ENCODE measurements around the gene CCDC50. TPM values are rescaled to one million over a fixed set of nuclear protein-coding genes. Genes with fewer than 3 reads are reported as not detected.

The CCDC50 gene
- total and polyA plus RNA-seq, 10 of the 15 experiments (the other 5 are each of a cell fraction or from before 2014, with no cell fraction given): 46.7 to 150 (median 125) TPM

DNA sequence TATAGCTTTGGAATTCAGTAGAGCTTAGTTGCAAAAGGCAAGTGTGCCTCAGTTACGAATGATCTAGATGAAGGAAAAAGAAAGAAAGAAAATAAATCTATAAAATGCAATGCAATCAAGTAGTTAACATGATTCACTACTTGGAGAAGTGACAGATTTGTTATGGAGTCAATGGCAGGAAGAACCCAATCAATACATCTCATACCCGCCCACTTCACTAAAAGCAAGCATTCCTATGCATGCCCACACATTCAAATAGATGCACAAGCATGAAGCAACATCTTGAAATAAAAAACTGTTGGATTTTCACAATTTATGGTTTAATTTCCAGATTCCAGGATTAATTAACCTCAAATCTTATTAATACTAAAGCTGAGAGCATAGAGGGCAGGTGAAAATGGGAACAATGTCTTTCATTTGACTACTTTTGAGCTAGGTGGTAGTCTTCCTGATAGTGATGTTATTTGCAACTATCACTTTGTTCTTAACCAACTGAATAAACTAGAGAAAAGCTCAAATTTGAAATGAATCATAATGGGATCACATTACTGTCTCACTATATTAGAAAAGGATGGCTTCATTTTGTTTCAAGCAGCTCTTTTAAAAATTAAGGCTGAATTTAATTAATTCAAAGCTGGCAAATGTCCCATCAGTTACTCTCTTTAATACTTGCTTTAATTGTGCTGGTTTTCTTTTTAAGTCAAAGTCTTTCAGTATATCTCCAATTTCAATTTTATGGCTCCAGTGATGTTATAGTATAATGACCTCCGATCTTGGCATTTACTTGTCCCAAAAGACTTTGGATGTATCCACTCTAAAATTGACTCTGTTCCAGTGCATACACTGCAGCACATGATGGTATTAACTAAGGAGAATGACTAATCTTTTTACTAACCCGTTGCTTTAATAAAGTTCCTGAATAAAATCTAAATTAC lies 46.7 kb upstream of the CCDC50 start:
- Histone ChIP-seq H3K9ac (ENCODE audit: control insufficient read depth, insufficient read depth, low read length) (no peak overlapping the region), H3K36me3 (ENCODE audit: control insufficient read depth in 2 of 2, insufficient read depth in 2 of 2, low read length in 1 of 2) (no peaks in the 10 kb centered on the region), H3K9me3 (replicated peaks; ENCODE audit: control insufficient read depth, insufficient read depth, low read length) (no peaks in the 10 kb centered on the region; the same call in 2 of the 3 replicates), H2AFZ (ENCODE audit: control insufficient read depth, low read depth, low read length) (no peak overlapping the region; the same call in 1 of the 2 replicates), H3K79me2 (ENCODE audit: control insufficient read depth, insufficient read depth, low read length) (no peaks in the 10 kb centered on the region), H4K20me1 (ENCODE audit: control insufficient read depth, insufficient read depth) (no peaks in the 10 kb centered on the region), H3K4me1 (ENCODE audit: control insufficient read depth, insufficient read depth, low read length) (peaks cover 4% of the 10 kb centered on the region; the same call in 1 of the 2 replicates), H3K4me2 (ENCODE audit: control insufficient read depth, insufficient read depth) (no peak overlapping the region), H3K27ac (ENCODE audit: control insufficient read depth, insufficient read depth) (no peak overlapping the region), H3K4me3 (no peak overlapping the region), H3K27me3 (replicated peaks in 1 of 2; ENCODE audit: control insufficient read depth in 2 of 2, insufficient read depth in 2 of 2, low read length in 1 of 2) (no peaks in the 10 kb centered on the region)
- CTCF ChIA-PET: interaction anchor here (1.0 to 4.1 kb wide), 6 partner anchors 8 to 35 kb away, joined by 3 to 29 read pairs (median 5); no protein-coding TSS in a partner anchor
- in situ Hi-C loops (cut with MboI) (no loop called here), intact Hi-C loops (cut with micrococcal nuclease; ENCODE audit: unreplicated experiment) (no loop called here)
- TF ChIP-seq JUNB (IDR thresholded peaks at IDR 0.05) (peak; percentile 68), MEF2B (IDR thresholded peaks at IDR 0.05; ENCODE audit: partially characterized antibody, poor library complexity, severe bottlenecking) (no peak), TCF7 (IDR thresholded peaks at IDR 0.05; ENCODE audit: borderline replicate concordance) (peak; percentile 30; the same call in 1 of the 2 replicates)
- RAD21 ChIA-PET (ENCODE audit: unreplicated experiment): interaction anchor here (0.9 to 3.1 kb wide), 8 partner anchors 10 to 73 kb away, joined by 3 to 11 read pairs (median 6); no protein-coding TSS in a partner anchor
- FAIRE-seq (no peak), DNase-seq (ENCODE audit: low read depth, low spot score) (no peak), ATAC-seq (peak; percentile 43)
- BruUV-seq (replicated peaks): no TSS peak
- POLR2A ChIA-PET: interaction anchor here (1.0 to 4.4 kb wide), 2 partner anchors 11 to 26 kb away, joined by 4 to 21 read pairs; no protein-coding TSS in a partner anchor
- SMC1A ChIA-PET (ENCODE audit: uncharacterized antibody, unreplicated experiment): interaction anchor here (0.7 to 12.4 kb wide), 15 partner anchors 9 to 73 kb away, joined by 3 to 375 read pairs (median 4); partner anchors contain the start of gene UTS2B
- 71% methylated on average over 4 of the region's 4 CpGs for whole genome bisulfite sequencing (ENCODE audit: insufficient coverage, insufficient replicate concordance, low lambda C conversion rate, missing lambda C conversion rate)

DNA sequence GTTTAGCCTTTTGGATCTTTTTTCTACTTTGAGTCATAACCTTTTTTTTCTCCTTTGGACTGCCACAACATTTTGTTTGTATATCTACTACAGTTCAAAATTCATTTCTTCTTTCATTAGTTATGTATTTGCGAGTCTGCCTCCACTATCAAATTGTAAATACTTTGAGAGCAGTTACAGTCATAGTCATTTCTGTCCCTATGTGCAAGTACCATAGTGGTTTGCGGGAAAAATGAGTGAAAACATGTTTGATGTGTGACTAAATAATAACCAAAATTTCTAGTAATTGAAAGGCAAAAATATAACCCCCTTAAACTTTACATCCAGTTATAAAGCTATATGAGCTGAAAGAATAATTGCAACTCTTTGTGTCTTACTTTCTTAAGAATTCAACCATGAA lies 45.8 kb upstream of the CCDC50 start:
- Histone ChIP-seq H3K4me2 (ENCODE audit: control insufficient read depth, insufficient read depth) (no peak overlapping the region), H3K27me3 (replicated peaks in 1 of 2; ENCODE audit: control insufficient read depth in 2 of 2, insufficient read depth in 2 of 2, low read length in 1 of 2) (no peaks in the 10 kb centered on the region), H2AFZ (ENCODE audit: control insufficient read depth, low read depth, low read length) (no peak overlapping the region; the same call in 1 of the 2 replicates), H3K9ac (ENCODE audit: control insufficient read depth, insufficient read depth, low read length) (no peak overlapping the region), H3K79me2 (ENCODE audit: control insufficient read depth, insufficient read depth, low read length) (no peaks in the 10 kb centered on the region), H3K36me3 (ENCODE audit: control insufficient read depth in 2 of 2, insufficient read depth in 2 of 2, low read length in 1 of 2) (no peaks in the 10 kb centered on the region), H3K4me1 (ENCODE audit: control insufficient read depth, insufficient read depth, low read length) (peaks cover 4% of the 10 kb centered on the region; the same call in 1 of the 2 replicates), H3K4me3 (no peak overlapping the region), H3K27ac (ENCODE audit: control insufficient read depth, insufficient read depth) (no peak overlapping the region), H4K20me1 (ENCODE audit: control insufficient read depth, insufficient read depth) (no peaks in the 10 kb centered on the region), H3K9me3 (replicated peaks; ENCODE audit: control insufficient read depth, insufficient read depth, low read length) (no peaks in the 10 kb centered on the region; the same call in 2 of the 3 replicates)
- in situ Hi-C loops (cut with MboI) (no loop called here), intact Hi-C loops (cut with micrococcal nuclease; ENCODE audit: unreplicated experiment) (no loop called here)
- no TSS peak for BruUV-seq (replicated peaks)
- FAIRE-seq (peak; percentile 61), ATAC-seq (peak; percentile 47), DNase-seq (ENCODE audit: low read depth, low spot score) (no peak)
- RAD21 ChIA-PET (ENCODE audit: unreplicated experiment): interaction anchor here (0.8 to 3.1 kb wide), 11 partner anchors 9 to 76 kb away, joined by 3 to 11 read pairs (median 3); partner anchors contain the start of gene UTS2B
- CTCF ChIA-PET: interaction anchor here (1.1 to 1.5 kb wide), 6 partner anchors 8 to 48 kb away, joined by 3 to 5 read pairs (median 4); no protein-coding TSS in a partner anchor
- POLR2A ChIA-PET: interaction anchor here (1.0 to 4.4 kb wide), 3 partner anchors 12 to 98 kb away, joined by 3 to 21 read pairs (median 4); no protein-coding TSS in a partner anchor
- SMC1A ChIA-PET (ENCODE audit: uncharacterized antibody, unreplicated experiment): interaction anchor here (0.7 to 12.4 kb wide), 10 partner anchors 8 to 78 kb away, joined by 3 to 375 read pairs (median 8); no protein-coding TSS in a partner anchor
- WGBS (ENCODE audit: insufficient coverage, insufficient replicate concordance, low lambda C conversion rate, missing lambda C conversion rate): 2% methylated on average over 2 of the region's 2 CpGs
- TF ChIP-seq EED (IDR thresholded peaks at IDR 0.05; ENCODE audit: low read depth) (no peak), HDAC6 (IDR thresholded peaks at IDR 0.05; ENCODE audit: unreplicated experiment) (no peak), GABPA (IDR thresholded peaks at IDR 0.05; ENCODE audit: low read depth) (0 out of 2 replicates have a peak, but pooled peaks have one; percentile 27), ETV6 (conservative IDR thresholded peaks at IDR 0.05 in 1 of 2, IDR thresholded peaks at IDR 0.05 in 1 of 2; ENCODE audit: borderline replicate concordance in 1 of 2, low read depth in 1 of 2) (peak in 1 of 2 experiments; percentile 29; a peak in 1 of 4 replicates), CREM (IDR thresholded peaks at IDR 0.05; ENCODE audit: low read depth) (peak; percentile 72; the same call in 1 of the 2 replicates), RUNX3 (IDR thresholded peaks at IDR 0.05; ENCODE audit: low read length) (peak; percentile 96), JUNB (IDR thresholded peaks at IDR 0.05) (peak; percentile 95), NFIC (IDR thresholded peaks at IDR 0.05; ENCODE audit: low read depth, low read length) (peak; percentile 83)
- TF ChIP-seq, protein P1, sequence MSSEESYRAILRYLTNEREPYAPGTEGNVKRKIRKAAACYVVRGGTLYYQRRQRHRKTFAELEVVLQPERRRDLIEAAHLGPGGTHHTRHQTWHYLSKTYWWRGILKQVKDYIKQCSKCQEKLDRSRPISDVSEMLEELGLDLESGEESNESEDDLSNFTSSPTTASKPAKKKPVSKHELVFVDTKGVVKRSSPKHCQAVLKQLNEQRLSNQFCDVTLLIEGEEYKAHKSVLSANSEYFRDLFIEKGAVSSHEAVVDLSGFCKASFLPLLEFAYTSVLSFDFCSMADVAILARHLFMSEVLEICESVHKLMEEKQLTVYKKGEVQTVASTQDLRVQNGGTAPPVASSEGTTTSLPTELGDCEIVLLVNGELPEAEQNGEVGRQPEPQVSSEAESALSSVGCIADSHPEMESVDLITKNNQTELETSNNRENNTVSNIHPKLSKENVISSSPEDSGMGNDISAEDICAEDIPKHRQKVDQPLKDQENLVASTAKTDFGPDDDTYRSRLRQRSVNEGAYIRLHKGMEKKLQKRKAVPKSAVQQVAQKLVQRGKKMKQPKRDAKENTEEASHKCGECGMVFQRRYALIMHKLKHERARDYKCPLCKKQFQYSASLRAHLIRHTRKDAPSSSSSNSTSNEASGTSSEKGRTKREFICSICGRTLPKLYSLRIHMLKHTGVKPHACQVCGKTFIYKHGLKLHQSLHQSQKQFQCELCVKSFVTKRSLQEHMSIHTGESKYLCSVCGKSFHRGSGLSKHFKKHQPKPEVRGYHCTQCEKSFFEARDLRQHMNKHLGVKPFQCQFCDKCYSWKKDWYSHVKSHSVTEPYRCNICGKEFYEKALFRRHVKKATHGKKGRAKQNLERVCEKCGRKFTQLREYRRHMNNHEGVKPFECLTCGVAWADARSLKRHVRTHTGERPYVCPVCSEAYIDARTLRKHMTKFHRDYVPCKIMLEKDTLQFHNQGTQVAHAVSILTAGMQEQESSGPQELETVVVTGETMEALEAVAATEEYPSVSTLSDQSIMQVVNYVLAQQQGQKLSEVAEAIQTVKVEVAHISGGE (CRISPR knock-in tag; IDR thresholded peaks at IDR 0.05): no peak

Data from GM12878 (cell line).